CD4-positive, alpha-beta T cell treated with Interleukin-17A for 1 hour (primary cell): ENCODE data around the gene CSNK1D.
A peak's percentile ranks its signal among the peaks of the same experiment; 100 is the strongest.

ENCODE experiments used
- DNase-seq: peaks from one replicate; pipeline ENCODE4 v3.0.0-alpha.2; 2020

Gene CSNK1D

DNA sequence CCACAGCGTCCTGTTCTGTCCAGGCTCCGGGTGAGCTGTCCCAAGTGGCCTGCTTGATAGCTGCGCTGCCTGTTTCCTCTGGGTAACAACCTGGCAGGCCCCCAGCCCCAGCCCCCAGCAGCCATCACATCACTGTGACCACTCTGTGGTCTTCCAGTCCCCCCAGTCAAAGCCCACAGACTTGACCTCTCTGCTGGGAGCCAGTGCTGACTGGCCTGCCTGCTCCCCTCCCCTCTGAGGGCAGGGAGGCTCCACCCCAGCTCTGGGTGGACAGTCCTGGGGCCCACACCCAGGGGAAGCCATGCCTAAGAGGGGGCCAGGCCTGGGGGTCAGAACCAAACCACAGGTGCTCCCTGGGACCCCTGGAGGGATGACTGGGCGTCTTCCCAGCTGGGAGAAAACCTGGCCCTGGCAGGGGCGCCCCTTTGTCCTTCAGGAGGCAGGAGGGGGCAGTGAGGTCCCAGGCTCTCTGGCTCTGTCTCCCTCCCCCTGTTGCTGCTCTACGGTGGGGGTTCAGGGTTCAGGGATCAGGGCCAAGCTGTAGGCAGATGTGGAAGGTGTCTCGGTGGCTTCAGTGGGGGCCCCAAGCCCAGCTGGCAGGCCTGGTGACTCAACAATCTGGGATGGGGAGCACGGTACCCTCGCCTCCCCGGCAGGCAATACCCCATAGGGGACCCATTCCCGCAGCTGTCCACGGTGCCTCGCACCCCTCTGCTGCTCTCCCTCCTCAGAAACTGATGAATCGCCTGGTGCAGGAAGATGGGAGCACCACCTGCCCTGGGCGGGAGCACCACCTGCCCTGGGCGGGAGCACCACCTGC is 46.5 kb downstream of the CSNK1D start:
- no peak for DNase-seq

- no peak for DNase-seq
Observed at GRCh38 chr17:82226146-82226808, 47.2 kb downstream of the CSNK1D start.

DNA sequence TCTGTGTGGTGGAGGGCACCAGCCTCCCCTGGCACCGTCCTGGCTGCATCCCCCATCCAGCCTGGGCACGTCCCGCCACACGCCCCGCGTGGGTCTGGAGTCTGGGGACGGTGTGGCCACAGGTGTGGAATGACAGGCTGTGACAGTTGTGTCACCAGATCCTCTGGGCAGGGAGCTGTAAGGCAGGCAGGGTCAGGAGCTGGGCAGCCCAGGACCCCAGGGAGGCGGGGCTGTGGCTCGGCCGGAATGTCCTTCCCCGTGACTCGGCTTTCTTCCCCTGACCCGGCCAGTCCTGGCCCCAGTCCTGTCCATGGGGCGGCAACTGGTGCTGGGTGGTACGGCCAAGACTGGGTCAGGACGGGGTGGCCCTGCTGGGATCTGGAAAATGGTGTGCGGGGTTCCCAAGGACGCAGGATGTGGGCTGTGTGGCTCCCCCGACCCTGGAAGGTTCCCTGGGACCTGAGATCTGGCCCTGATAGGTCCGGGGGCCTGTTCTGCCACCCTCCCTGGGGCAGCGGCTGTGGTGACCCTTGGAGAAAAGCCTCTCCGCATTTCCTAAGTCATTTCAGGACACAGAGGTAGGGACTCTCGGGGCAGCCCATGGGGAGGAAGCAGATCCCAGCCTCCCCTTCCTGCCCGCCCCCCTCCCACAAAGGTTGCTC is 48.0 kb downstream of the CSNK1D start:
- DNase-seq: no peak

GRCh38 chr17:82224666-82225065 is 48.8 kb downstream of the CSNK1D start:
- no peak for DNase-seq

- DNase-seq: no peak
Observed at GRCh38 chr17:82223517-82223916, 50.0 kb downstream of the CSNK1D start.

- no peak for DNase-seq
Observed at GRCh38 chr17:82222816-82223215, 50.7 kb downstream of the CSNK1D start.

GRCh38 chr17:82221341-82221902 is 52.1 kb downstream of the CSNK1D start:
- no peak for DNase-seq

GRCh38 chr17:82219753-82220709 is 53.5 kb downstream of the CSNK1D start:
- DNase-seq: no peak

- no peak for DNase-seq
Observed at GRCh38 chr17:82219083-82219482, 54.4 kb downstream of the CSNK1D start.

- no peak for DNase-seq
Observed at GRCh38 chr17:82218349-82219075, 55.0 kb downstream of the CSNK1D start.

GRCh38 chr17:82217530-82218204 is 55.8 kb downstream of the CSNK1D start:
- no peak for DNase-seq

- DNase-seq: no peak
Observed at GRCh38 chr17:82217120-82217529, 56.4 kb downstream of the CSNK1D start.

GRCh38 chr17:82216301-82217119 is 57.0 kb downstream of the CSNK1D start:
- DNase-seq: peak; percentile 72

- DNase-seq: no peak
Observed at GRCh38 chr17:82215972-82216300, 57.6 kb downstream of the CSNK1D start.

DNA sequence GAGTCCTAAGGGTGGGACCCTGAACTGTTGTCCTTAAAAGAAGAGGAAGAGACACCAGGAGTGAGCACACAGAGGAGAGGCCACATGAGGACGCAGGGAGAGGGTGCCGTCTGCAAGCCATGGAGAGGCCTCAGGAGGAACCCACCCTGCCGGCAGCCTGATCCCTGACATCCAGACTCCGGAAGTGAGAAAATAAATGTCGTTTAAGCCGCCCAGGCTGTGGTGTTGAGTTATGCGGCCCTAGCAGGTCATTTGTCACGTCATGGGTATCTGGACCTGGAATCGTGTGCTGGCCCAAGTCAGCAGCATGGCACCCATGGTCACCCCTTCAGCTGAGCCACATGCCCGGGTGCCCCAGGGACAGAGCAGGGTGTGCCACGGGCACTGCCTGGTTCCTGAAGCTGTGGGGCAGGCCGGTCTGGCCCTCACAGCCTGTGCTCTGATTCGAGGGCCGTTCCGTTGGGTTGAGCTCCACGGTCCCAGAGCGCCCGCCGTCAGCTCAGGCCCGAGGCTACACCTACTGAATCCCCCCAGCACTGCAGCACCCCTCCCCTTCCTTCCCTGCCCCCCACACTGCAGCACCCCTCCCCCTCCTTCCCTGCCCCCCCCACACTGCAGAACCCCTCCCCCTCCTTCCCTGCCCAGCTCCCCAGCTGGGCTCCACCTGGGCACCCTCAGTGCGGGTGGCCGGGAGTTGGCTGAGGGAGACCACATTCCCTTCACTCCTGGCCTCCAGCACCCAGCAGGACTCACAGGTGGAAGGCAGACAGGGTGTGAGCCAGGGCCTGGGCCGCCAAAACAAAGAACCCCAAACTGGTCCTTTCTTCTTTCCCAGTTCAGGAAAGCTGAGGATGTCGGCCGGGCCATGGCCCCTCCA is 58.2 kb downstream of the CSNK1D start:
- no peak for DNase-seq

DNA sequence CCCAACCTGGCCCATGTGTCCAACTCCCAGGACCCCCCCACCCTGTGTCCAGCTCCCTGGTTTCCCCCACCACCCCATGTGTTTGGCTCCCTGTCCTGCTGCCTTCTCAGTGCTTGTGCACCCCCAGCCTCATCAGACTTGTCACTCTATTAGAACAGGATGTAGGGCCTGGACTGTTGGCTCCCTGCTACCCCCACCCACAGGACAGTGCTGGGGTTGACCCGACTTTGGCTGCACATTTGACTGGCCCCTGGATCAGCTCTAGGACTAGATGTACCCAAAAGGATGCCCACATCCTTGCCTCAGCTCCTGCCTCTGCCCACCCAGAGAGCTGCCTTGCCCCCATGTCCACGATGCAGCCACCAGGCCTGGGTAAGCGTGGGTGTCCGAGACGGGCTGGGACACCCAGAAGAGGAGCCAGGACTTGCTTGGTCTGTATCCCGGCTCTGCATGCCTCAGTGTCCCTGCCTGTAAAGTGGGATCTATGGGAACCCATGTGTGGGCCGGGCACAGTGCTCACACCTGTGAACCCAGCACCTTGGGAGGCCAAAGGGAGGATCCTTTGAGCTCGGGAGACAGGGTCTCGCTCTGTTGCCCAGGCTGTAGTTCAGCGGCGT is 59.4 kb downstream of the CSNK1D start:
- DNase-seq: no peak

- peak; percentile 77 for DNase-seq
Observed at GRCh38 chr17:82213251-82214011, 60.1 kb downstream of the CSNK1D start.
